WERI-Rb-1 (cell line): Measurements from ENCODE around the gene TOR1B.
"Not testable (repeated sequence)": the region's sequence is repeated elsewhere in the genome, so short reads cannot be mapped to it uniquely, and the experiment has no call there.

Source experiments
- DNase-seq: peaks from one replicate; pipeline ENCODE4 v3.0.0-alpha.2; 2020
- H3K27ac ChIP-seq: fragments of 250-450 bp; sonication (Bioruptor Pico); 2 replicates; pipeline ENCODE4 v1.5.1; 2020; ENCODE audit warnings: mild to moderate bottlenecking, moderate library complexity
- H3K27me3 ChIP-seq: fragments of 250-450 bp; sonication (Bioruptor Pico); 2 replicates; pipeline ENCODE4 v1.5.1; 2021; ENCODE audit warnings: mild to moderate bottlenecking, low read depth, moderate library complexity; ENCODE audit not compliant: insufficient read depth, severe bottlenecking
- H3K36me3 ChIP-seq: fragments of 250-450 bp; sonication (Bioruptor Pico); 2 replicates; pipeline ENCODE4 v1.5.1; 2020; ENCODE audit warnings: mild to moderate bottlenecking, moderate library complexity
- H3K4me3 ChIP-seq: 2 replicates; pipeline ENCODE4 v1.5.1; 2011; ENCODE audit warnings: low read depth, mild to moderate bottlenecking, control low read depth, low read length
- H3K9me3 ChIP-seq: fragments of 250-450 bp; sonication (Bioruptor Pico); 2 replicates; pipeline ENCODE4 v1.5.1; 2021; ENCODE audit warnings: mild to moderate bottlenecking, moderate library complexity; ENCODE audit not compliant: severe bottlenecking
- TF ChIP-seq, protein P1 (sequence below): IDR thresholded peaks from 2 replicates; pipeline ENCODE4 v1.5.1; 2011; ENCODE audit warnings: low read depth, mild to moderate bottlenecking, control low read depth, inconsistent platforms, low read length

TOR1B gene

DNA sequence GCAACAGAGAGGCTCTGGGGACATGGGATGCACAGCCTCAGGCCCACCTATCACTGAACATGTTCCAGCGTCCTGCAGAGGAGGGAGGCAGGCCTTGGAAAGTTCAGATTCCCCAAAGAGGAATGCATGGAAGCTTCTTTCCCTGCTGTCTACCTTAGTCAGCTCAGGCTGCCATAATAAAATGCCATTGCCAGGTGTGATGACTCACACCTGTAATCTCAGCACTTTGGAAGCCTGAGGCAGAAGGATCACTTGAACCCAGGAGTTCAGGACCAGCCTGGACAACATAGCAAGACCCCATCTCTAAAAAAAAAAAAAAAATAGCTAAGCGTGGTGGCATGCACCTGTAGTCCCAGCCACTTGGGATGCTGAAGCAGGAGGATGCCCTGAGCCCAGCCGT, 24.5 kb upstream of the TOR1B start:
- Histone ChIP-seq H3K36me3 (no peaks in the 10 kb centered on the region), H3K9me3 (no peaks in the 10 kb centered on the region), H3K27ac (no peak overlapping the region), H3K27me3 (no peaks in the 10 kb centered on the region), H3K4me3 (no peak overlapping the region)
- TF ChIP-seq, protein P1, sequence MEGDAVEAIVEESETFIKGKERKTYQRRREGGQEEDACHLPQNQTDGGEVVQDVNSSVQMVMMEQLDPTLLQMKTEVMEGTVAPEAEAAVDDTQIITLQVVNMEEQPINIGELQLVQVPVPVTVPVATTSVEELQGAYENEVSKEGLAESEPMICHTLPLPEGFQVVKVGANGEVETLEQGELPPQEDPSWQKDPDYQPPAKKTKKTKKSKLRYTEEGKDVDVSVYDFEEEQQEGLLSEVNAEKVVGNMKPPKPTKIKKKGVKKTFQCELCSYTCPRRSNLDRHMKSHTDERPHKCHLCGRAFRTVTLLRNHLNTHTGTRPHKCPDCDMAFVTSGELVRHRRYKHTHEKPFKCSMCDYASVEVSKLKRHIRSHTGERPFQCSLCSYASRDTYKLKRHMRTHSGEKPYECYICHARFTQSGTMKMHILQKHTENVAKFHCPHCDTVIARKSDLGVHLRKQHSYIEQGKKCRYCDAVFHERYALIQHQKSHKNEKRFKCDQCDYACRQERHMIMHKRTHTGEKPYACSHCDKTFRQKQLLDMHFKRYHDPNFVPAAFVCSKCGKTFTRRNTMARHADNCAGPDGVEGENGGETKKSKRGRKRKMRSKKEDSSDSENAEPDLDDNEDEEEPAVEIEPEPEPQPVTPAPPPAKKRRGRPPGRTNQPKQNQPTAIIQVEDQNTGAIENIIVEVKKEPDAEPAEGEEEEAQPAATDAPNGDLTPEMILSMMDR, result no peak
- no peak for DNase-seq

DNA sequence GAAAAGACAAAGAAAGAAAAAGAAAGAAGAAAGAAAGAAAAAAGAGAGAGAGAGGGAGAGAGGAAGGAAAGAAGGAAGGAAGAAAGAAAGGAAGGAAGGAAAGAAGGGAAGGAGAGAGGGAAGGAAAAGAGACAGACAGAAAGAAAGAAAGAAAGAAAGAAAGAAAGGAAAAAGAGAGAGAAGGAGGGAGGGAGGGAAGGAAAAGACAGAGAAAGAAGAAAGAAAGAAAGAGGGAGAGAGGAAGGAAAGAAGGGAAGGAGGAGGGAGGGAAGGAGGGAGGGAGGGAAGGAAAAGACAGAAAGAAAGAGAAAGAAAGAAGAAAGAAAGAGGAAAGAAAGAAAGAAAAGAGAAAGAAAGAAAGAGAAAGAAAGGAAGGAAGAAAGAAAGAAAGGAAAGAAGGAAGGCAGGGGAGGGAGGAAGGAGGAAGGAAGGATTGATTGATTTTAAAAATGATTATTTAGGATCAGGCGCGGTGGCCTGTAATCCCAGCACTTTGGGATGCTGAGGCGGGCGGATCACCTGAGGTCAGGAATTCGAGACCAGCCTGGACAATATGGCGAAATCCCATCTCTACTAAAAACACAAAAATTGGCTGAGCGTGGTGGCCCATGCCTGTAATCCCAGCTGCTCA, 23.3 kb upstream of the TOR1B start:
- H3K4me3 ChIP-seq, result no peak overlapping the region
- no peak overlapping the region for H3K27ac ChIP-seq
- TF ChIP-seq, protein P1, result no peak
- no peaks in the 10 kb centered on the region for H3K36me3 ChIP-seq
- no peaks in the 10 kb centered on the region for H3K27me3 ChIP-seq
- H3K9me3 ChIP-seq, result no peaks in the 10 kb centered on the region
- DNase-seq, result no peak

DNA sequence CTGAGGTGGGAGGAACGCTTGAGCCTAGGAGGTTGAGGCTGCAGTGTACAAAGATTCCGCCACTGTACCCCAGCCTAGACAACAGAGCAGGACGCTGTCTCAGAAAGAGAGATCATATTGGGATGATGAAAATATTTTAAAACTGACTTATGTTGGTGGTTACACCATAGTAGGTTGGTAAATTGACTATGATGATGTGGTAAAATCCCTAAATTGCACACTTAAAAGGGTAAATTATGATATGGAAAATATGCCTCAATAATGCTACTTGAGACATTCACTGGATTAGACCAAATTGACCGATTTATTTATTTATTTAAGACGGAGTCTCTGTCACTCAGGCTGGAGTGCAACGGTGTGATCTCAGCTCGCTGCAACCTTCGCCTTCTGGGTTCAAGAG, 21.9 kb upstream of the TOR1B start:
- no peak for DNase-seq
- no peaks in the 10 kb centered on the region for H3K36me3 ChIP-seq
- no peaks in the 10 kb centered on the region for H3K27me3 ChIP-seq
- no peaks in the 10 kb centered on the region for H3K9me3 ChIP-seq
- H3K27ac ChIP-seq, result no peak overlapping the region
- H3K4me3 ChIP-seq, result no peak overlapping the region
- TF ChIP-seq, protein P1, result no peak

DNA sequence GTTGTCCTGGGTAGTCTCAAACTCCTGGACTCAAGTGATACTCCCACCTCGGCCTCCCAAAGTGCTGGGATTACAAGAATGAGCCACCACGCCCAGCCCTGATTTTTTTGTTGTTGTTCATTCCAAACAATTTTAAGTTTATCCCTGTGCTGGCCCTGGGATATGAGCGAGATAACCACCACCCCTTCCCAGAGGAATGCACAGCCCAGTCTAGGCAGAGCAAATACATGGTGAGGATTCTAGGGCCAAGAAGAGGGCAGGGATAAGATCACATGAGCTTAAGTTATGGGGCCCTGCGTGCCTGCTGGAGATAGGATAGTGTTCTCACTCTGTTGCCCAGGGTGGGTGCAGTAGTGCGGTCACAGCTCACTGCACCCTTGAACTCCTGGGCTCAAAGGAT, 21.0 kb upstream of the TOR1B start:
- Histone ChIP-seq H3K36me3 (no peaks in the 10 kb centered on the region), H3K27ac (no peak overlapping the region), H3K9me3 (no peaks in the 10 kb centered on the region), H3K27me3 (no peaks in the 10 kb centered on the region), H3K4me3 (no peak overlapping the region)
- TF ChIP-seq, protein P1, result no peak
- no peak for DNase-seq

DNA sequence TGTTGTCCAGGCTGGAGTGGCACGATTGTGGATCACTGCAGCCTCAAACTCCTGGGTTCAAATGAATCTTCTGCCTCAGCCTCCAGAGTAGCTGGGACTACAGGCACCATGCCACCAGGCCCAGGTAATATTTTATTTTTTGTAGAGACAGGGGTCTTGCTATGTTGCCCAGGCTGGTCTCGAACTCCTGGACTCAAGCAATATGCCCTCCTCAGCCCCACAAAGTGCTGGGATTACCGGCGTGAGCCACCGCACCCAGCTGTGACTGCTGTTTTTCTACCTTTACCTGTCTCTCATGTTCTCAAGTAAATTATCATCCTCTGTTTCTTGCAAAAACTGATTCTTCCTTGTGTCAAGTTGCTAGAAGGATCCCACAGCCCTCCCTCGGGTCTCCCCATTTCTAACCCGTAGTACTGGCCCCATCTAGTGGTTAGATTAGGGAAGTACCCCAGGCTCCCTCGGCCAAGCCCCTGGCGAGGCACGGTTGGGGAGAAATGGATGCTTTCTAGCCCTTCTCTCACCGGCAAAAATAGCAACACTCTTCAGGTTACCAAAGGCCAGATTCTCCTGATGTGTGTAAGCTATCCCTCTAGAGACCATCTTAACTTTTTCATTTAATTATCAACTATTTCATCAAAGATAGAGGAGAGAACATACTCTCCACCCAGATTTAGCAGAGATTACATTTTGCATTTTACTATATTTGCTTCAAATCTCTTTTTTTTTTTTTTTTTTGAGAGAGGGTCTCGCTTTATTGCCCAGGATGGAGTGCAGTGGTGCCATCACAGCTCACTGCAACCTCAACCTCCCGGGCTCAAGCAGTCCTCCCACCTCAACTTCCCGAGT, 19.2 kb upstream of the TOR1B start:
- Histone ChIP-seq H3K27me3 (no peaks in the 10 kb centered on the region), H3K36me3 (no peaks in the 10 kb centered on the region), H3K27ac (no peak overlapping the region), H3K9me3 (no peaks in the 10 kb centered on the region), H3K4me3 (no peak overlapping the region)
- TF ChIP-seq, protein P1, result peak; percentile 82
- peak; percentile 86 for DNase-seq

DNA sequence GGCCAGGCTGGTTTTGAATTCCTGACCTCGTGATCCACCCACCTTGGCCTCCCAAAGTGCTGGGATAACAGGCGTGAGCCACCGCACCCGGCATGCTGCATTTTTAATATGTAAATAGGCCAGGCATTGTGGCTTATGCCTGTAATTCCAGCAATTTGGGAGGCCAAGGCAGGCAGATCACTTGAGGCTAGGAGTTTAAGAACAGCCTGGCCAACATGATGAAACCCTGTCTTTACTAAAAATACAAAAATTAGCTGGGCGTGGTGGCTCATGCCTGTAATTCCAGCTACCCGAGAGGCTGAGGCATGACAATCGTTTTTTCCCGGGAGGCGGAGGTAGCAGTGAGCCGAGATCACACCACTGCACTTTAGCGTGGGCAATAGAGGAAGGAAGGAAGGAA, 18.0 kb upstream of the TOR1B start:
- not testable (repeated sequence) for H3K9me3 ChIP-seq, H3K36me3 ChIP-seq, H3K4me3 ChIP-seq, DNase-seq, H3K27ac ChIP-seq, H3K27me3 ChIP-seq
